CD4-positive, alpha-beta T cell treated with Interleukin-6 at 100 ng/mL for 8 hours (primary cell): ENCODE measurements around the gene IQCE.

Source experiments
- DNase-seq: peaks from one replicate; pipeline ENCODE4 v3.0.0-alpha.2; 2020; ENCODE audit warnings: mixed read lengths, low spot score

The IQCE gene

DNA sequence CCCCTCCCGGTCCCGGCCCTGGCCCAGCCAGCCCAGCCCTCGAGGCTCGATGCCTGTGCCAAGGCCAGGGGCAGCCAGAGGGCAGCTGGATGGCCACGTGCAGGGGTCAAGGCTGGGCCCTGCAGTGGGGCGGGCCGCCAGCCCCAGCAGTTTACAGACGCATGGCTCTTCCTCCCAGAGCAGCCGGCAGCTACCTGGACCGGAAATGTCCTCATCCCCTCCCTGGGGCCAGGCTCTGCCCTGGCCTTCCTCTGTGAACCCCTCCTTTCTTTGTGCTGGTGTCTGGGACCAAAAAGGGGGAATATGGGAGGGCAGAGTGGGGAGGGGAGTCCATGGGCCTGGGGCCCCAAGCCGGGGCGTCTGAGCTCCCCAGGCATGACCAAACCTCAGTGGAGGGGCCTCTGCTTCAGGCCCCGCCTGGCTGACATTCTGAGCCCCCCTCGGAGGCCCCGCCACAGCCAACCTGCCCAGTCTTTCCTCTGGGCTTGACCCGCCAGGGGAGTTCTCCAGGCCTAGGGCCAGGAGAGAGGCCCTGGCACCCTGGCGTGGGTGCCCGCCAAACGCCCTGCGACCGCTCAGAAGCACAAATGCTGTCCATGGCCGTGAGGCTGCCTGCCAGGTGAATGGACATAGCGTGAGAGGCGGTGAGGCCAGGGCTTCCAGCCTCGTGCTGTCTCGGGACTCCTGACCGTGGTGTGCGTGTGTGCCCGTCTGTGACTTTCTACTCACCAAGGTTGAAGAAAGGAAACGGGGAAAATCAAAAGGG lies 104.5 kb downstream of the IQCE start:
- DNase-seq = no peak

- DNase-seq = no peak
These were observed 105.2 kb downstream of the IQCE start for GRCh38 chr7:2663960-2664359.
